HepG2 (cell line): ENCODE data around the gene ARCN1. TPM values are rescaled to one million over a fixed set of nuclear protein-coding genes. Genes with fewer than 3 reads are reported as not detected.

ENCODE experiments used
- ELF3 ChIP-seq: IDR thresholded peaks from 2 replicates; pipeline ENCODE4 v1.6.1; 2016; ENCODE audit warnings: missing genetic modification reagents, missing compliant biosample characterization
- FUBP1 ChIP-seq: sonication (generic); formaldehyde crosslinking; IDR thresholded peaks from 2 replicates; pipeline ENCODE4 v1.5.1; 2020; ENCODE audit warnings: missing genetic modification reagents, mild to moderate bottlenecking, borderline replicate concordance
- HOXA5 ChIP-seq: sonication (generic); formaldehyde crosslinking; IDR thresholded peaks from 2 replicates; pipeline ENCODE4 v1.4.0; 2020; ENCODE audit warnings: missing genetic modification reagents
- HOXD1 ChIP-seq: sonication (generic); formaldehyde crosslinking; IDR thresholded peaks from 2 replicates; pipeline ENCODE4 v1.5.0; 2020; ENCODE audit warnings: missing genetic modification reagents
- NRL ChIP-seq: sonication (generic); formaldehyde crosslinking; IDR thresholded peaks from 2 replicates; pipeline ENCODE4 v1.5.0; 2020; ENCODE audit warnings: missing genetic modification reagents, mild to moderate bottlenecking, moderate library complexity, borderline replicate concordance
- PCBP1 ChIP-seq: fragments of 200-400 bp; formaldehyde crosslinking; IDR thresholded peaks from 2 replicates; pipeline ENCODE4 v1.6.1; 2017; ENCODE audit warnings: mild to moderate bottlenecking, low read depth, low read length, borderline replicate concordance
- PRMT3 ChIP-seq: sonication (generic); formaldehyde crosslinking; IDR thresholded peaks from 2 replicates; pipeline ENCODE4 v1.8.1; 2022; ENCODE audit warnings: low read depth, mild to moderate bottlenecking, moderate library complexity, missing genetic modification reagents, borderline replicate concordance
- RXRB ChIP-seq: IDR thresholded peaks from 2 replicates; pipeline ENCODE4 v1.6.1; 2016; ENCODE audit warnings: borderline replicate concordance, missing genetic modification reagents, missing compliant biosample characterization
- SALL2 ChIP-seq: sonication (generic); formaldehyde crosslinking; IDR thresholded peaks from 2 replicates; pipeline ENCODE4 v1.8.1; 2023; ENCODE audit warnings: mild to moderate bottlenecking, missing genetic modification reagents, inconsistent platforms
- SMARCE1 ChIP-seq: fragments of 450-650 bp; IDR thresholded peaks from 2 replicates; pipeline ENCODE4 v1.6.1; 2017; ENCODE audit warnings: borderline replicate concordance
- TCF12 ChIP-seq, 2 experiments: fragments of 450-650 bp in 1 of 2; sonication (generic) in 1 of 2; formaldehyde crosslinking in 1 of 2; IDR thresholded peaks; 2 replicates each; pipeline versions ENCODE4 v1.6.1 to v1.8.0; 2017 to 2022; ENCODE audit warnings: antibody characterized with exemption in 1 of 2, mild to moderate bottlenecking in 1 of 2, missing genetic modification reagents in 1 of 2, moderate library complexity in 1 of 2
- ZBTB38 ChIP-seq: sonication (generic); formaldehyde crosslinking; IDR thresholded peaks from 2 replicates; pipeline ENCODE4 v1.5.1; 2020; ENCODE audit warnings: mild to moderate bottlenecking, missing genetic modification reagents
- ZFP36L2 ChIP-seq: sonication (generic); formaldehyde crosslinking; IDR thresholded peaks from 2 replicates; pipeline ENCODE4 v1.4.0; 2020; ENCODE audit warnings: missing genetic modification reagents
- ZFP37 ChIP-seq: sonication (generic); formaldehyde crosslinking; IDR thresholded peaks from 2 replicates; pipeline ENCODE4 v1.4.0; 2020; ENCODE audit warnings: missing genetic modification reagents, borderline replicate concordance
- ZNF124 ChIP-seq: sonication (generic); formaldehyde crosslinking; IDR thresholded peaks from 2 replicates; pipeline ENCODE4 v1.4.0; 2020; ENCODE audit warnings: missing genetic modification reagents
- ZNF234 ChIP-seq: sonication (generic); formaldehyde crosslinking; conservative IDR thresholded peaks from 2 replicates; pipeline ENCODE4 v1.5.1; 2020; ENCODE audit warnings: mild to moderate bottlenecking, missing genetic modification reagents
- ZNF557 ChIP-seq: sonication (generic); formaldehyde crosslinking; IDR thresholded peaks from 2 replicates; pipeline ENCODE4 v1.4.0; 2020; ENCODE audit warnings: missing genetic modification reagents
- ZNF558 ChIP-seq: sonication (generic); formaldehyde crosslinking; IDR thresholded peaks from 2 replicates; pipeline ENCODE4 v1.9.0; 2022; ENCODE audit warnings: mild to moderate bottlenecking, missing genetic modification reagents, borderline replicate concordance
- ZSCAN21 ChIP-seq: sonication (generic); formaldehyde crosslinking; IDR thresholded peaks from 2 replicates; pipeline ENCODE4 v1.8.0; 2022; ENCODE audit warnings: mild to moderate bottlenecking, missing genetic modification reagents, moderate library complexity, borderline replicate concordance
- ZZZ3 ChIP-seq: sonication (generic); formaldehyde crosslinking; IDR thresholded peaks from 2 replicates; pipeline ENCODE4 v1.4.0; 2020; ENCODE audit warnings: missing genetic modification reagents, mild to moderate bottlenecking, borderline replicate concordance
- polyA plus RNA-seq, 8 experiments: library from polyadenylated mRNA; depleted of rRNA in 3 of 8; stranded (reverse) in 7 of 8; unstranded in 1 of 8; fragments of >200 nt; fragmentation: Illumina TruSeq in 4 of 8; extraction: Trizol in 4 of 8; gene quantifications; 2 replicates each; pipeline versions ENCODE4 v1.2.1 to v1.2.3, GENCODE V29; 2011 to 2016; ENCODE audit warnings: low read depth in 4 of 8, missing spikeins in 1 of 8, mixed read lengths in 1 of 8; ENCODE audit not compliant: insufficient read depth in 1 of 8
- total RNA-seq, 5 experiments: library from RNA; depleted of rRNA; stranded (reverse); fragments of >200 nt; fragmentation: Illumina TruSeq; extraction: Trizol; gene quantifications; 2 replicates each; pipeline ENCODE4 v1.2.3, GENCODE V29; 2016; ENCODE audit warnings: low read depth in 1 of 5
- TF ChIP-seq, protein P1 (sequence below): sonication (generic); formaldehyde crosslinking; IDR thresholded peaks from 2 replicates; pipeline ENCODE4 v1.5.1; 2020; ENCODE audit warnings: missing genetic modification reagents, mild to moderate bottlenecking, borderline replicate concordance
- TF ChIP-seq, protein P2 (sequence below): sonication (generic); formaldehyde crosslinking; IDR thresholded peaks from 2 replicates; pipeline ENCODE4 v1.8.0; 2022; ENCODE audit warnings: mild to moderate bottlenecking, missing genetic modification reagents, borderline replicate concordance

ARCN1 gene
- total and polyA plus RNA-seq, 2 of the 13 experiments (the other 11 are each of a cell fraction or from before 2014, with no cell fraction given), result 148 to 200 TPM

- no peak for TF ChIP-seq PCBP1
- TF ChIP-seq NRL, result no peak
- TF ChIP-seq ZNF234 (CRISPR knock-in tag), result no peak
- TF ChIP-seq ZNF557, result no peak
- no peak for TF ChIP-seq ZFP36L2 (CRISPR knock-in tag)
- no peak for TF ChIP-seq HOXA5
- TF ChIP-seq, protein P1, sequence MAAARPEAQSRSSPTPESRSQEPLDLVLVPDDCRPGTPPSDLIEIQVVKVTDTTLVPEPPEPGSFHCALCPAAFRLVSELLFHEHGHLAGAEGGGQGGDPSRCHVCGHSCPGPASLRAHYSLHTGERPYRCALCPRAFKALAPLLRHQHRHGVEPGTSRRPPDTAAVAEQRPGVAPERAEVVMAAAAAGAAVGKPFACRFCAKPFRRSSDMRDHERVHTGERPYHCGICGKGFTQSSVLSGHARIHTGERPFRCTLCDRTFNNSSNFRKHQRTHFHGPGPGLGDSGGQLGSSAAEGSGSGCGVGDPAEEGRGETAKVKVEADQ, result no peak
- no peak for TF ChIP-seq SALL2 (CRISPR knock-in tag)
- TF ChIP-seq FUBP1 (CRISPR knock-in tag), result no peak
- no peak for TF ChIP-seq ELF3
- TF ChIP-seq ZFP37 (CRISPR knock-in tag), result no peak
- TF ChIP-seq HOXD1 (CRISPR knock-in tag), result no peak
- TF ChIP-seq, protein P2, sequence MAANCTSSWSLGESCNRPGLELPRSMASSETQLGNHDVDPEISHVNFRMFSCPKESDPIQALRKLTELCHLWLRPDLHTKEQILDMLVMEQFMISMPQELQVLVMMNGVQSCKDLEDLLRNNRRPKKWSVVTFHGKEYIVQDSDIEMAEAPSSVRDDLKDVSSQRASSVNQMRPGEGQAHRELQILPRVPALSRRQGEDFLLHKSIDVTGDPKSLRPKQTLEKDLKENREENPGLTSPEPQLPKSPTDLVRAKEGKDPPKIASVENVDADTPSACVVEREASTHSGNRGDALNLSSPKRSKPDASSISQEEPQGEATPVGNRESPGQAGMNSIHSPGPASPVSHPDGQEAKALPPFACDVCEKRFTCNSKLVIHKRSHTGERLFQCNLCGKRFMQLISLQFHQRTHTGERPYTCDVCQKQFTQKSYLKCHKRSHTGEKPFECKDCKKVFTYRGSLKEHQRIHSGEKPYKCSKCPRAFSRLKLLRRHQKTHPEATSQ (CRISPR knock-in tag), result no peak
- no peak for TF ChIP-seq ZNF124
- peak; percentile 89 for TF ChIP-seq ZBTB38 (CRISPR knock-in tag)
- TF ChIP-seq ZZZ3, result no peak
- TF ChIP-seq TCF12 (IDR thresholded peaks at IDR 0.05), result no peak
- no peak for TF ChIP-seq TCF12 (CRISPR knock-in tag; IDR thresholded peaks at IDR 0.05)
- TF ChIP-seq SMARCE1, result no peak
- TF ChIP-seq RXRB (CRISPR knock-in tag), result no peak
- TF ChIP-seq ZNF558, result no peak
- peak; percentile 19; the same call in 1 of the 2 replicates for TF ChIP-seq ZSCAN21 (CRISPR knock-in tag)
- TF ChIP-seq PRMT3 (CRISPR knock-in tag), result no peak
These were observed 36.4 kb downstream of the ARCN1 start (continued) for GRCh38 chr11:118608360-118609227.
